NCI-H146 (cell line): ENCODE results near the gene UQCR11.
A peak's percentile ranks its signal among the peaks of the same experiment; 100 is the strongest.

Experiments
- DNase-seq: peaks from one replicate; lab custom pipeline; 2025; lab: John Stamatoyannopoulos, UW

UQCR11 gene

DNA sequence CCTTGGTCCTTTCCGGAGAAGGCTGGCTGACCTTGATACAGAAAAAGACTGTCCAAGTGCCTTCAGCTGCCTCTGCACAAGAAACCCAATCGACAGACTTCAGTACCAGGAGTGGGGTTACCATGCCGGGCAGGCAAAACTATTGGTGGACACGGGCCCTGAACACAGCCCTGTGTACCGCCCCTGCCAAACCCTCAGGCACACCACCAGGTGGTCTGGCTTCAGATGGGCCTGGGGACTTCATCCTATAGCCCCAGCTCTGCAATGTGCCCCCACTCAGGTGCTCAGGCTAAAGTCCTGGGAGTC is 29.6 kb upstream of the UQCR11 start:
- no peak for DNase-seq

DNA sequence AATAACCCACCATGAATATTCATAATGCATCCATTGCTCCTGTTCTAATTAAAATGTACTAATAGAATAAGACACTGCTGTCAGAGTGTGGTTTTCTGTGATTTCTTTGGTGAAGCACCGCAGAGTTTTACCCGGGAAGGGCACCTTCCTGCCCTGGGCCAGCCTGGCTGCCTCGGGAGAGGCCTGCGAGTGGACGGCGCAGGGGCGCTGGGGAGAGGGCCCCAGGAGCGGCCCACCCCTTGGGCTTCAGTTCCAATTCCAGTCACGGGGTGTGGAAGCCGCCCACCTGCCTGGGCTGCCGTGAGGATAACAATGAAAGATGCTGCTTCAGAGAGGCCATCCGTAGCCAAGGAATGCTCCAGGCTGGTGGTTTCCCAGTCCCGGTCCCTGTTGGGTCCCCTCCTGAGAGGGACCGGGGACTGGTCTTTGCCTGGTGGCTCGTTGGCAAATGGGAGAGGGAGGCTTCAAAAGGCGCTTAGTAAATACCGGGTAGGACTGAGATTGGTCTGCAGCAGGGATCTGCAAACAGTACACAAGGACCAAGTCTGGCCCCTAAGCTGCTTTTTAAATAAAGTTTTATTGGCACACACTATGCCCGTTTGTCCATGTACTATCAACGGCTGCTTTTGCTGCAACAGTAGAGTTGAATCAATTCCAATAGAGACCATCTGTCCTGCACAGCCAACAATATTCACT is 29.1 kb upstream of the UQCR11 start:
- DNase-seq = no peak

DNA sequence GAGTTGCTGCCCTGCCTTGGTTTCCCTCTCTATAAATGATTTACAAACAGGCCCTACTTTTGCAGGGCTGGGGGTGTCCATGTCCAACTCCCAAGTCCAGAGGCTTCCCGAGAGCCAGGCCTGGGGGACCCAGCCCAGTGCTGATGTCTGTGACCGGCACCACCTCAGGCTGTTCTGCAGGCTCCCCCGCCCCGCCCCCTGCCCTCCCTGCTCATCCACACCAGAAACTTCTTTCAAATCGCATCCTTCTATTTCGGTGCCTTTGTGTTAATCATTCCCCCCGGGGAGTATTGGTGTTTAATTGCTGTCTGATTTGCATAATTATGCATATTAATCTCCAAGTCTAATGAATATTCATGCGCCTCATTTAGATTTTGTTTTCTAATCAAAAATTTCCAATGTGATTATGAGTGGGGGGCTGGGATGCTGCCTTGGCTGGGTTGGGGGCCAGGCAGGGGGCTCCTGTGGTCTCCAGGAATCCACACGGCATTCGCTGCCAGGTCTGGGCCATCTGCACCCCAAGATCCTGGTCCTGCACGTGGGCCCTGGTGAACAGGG is 28.1 kb upstream of the UQCR11 start:
- no peak for DNase-seq

DNA sequence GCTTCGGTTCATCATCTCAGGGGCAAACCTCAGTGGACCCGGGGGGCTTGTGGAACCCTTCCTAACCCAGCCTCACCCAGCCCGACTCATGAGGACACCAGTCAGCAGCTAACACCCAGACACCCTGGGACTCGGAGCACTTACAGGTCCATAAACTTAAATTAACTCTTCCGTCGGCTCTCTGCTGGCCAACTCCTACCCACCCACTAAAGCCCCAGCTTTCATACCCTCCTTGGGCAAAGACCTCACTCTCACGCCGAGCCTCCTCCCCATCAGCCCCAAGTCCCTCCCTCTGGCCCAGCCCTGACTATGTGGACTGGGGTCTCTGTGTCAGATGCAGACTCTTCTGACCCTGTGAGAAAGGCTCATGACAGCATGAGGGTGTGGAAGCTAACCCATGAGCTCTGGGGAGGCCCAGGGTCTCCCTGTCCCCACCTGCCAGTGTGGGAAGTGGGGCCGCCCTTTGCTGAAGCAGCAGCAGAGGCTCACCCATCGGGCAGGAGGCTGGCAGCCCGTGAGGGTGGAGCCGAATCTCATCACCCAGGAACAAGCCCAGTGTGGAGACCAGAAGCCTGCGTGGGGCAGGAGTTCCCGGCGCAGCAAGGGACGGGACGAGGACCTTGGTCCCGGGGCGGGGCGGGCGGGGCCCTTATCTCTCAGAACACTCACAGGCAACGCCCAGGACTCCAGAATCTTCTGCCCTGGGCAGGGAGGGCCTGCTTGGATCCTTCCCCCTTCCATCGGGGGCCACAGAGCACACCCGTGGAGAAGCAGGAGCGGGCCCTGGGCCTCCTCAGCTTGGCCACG is 27.4 kb upstream of the UQCR11 start:
- no peak for DNase-seq

DNA sequence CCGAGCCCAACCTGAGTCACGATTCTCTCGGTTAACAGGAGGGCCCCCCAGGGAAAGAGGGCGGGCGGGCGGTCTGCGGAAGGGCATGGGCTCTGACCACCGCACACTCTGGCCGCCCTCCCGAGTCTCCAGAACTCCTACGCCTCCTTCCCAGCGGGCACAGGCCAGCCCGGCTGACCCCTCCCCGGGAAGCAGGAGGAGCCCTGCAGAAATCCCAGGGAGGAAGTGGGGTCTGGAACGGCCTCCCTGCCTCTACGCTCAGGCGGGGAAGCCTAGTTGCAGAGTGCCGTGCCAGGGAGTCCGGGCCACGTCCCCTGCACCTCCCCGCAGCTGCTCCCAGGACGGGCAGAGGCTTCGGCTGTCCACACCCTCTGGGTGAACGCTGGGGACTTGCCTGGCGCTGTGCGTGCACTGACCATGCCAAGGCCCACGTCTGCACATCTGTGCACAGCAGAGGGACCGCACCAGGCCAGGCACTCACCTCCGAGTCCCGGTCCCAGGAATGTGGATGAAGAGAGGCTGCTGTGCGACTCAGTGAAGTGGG is 26.4 kb upstream of the UQCR11 start:
- DNase-seq = no peak

DNA sequence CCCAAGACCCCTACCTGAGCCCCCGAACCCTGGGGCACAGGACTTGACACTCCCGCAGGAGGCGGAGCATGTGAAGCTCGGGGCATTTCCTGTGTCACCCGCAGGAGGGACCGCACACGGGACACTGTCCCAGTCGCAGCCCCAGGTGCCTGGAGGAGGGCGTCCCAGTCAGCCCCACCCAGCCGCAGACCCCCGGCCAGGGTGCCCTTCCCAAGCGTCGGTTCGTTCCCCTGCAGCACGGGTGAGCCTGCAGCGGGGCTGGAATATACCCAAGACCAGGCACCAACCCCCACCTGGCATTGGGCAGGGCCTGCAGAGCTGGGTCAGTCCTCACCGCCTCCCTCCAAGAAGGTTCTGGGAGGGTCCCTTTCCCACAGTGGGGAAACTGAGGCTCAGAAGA is 25.5 kb upstream of the UQCR11 start:
- DNase-seq = no peak

DNA sequence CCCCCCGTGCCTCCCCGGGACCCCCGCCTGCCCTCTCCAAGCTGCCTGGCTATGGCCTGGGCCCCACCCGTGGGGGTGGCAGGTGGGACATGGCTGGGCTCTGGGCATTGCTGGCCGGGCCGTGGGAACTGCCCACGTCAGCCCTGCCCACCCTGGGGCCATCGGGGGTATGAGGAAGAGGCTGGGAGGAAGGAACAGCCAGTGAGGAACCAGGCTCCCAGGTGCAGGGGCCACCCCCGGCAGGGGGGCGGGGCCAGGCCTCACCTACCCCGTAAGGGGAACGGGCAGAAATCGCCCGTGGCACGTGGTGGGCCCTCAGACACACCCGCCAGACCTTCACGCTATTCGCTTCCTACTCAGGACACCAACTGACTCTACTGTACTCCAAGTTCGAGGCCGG is 24.8 kb upstream of the UQCR11 start:
- no peak for DNase-seq

DNA sequence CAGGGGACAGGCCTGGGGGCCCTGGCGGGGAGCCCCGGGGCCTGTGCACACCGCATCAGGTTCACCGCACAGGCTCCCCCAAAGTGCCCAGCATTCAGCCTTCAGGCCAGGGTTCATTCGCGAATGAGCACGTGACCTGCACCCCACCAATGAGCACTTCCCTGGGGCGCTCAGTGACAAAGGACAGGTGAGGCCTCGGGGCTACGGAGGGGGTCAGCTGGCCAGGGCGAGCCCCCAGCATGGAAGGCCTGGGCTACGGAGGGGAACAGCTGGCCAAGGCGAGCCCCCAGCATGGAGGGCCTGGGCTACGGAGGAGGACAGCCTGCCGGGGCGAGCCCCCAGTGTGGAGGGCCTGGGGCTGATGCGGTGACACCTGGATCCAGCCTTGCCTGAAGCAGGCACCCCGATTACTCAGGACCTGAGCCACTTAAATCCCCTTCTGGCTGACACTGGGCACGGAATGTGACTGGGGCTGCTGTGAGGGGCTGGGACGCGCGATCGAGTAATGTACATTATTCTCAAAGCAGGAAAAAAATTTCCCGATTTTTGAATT is 24.1 kb upstream of the UQCR11 start:
- no peak for DNase-seq

DNA sequence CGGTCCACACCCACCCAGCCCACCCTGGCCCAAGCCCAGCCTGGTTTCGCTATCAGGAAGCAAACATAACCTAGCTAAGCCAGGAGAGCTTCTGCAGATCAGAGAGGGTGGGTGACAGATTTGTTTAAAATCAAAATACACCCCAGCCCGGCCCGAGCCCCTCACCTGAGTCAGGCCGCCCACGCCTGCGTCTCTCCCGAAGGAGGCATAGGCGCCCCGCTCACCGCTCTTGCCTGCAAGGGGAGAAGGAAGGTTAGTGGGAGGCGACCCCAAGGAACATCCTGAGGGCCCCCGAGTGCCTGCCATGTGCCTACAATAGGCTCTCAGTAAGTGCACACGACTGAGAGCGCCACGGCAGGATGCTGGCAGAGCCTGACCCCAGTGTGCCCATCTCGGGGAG is 21.9 kb upstream of the UQCR11 start:
- DNase-seq = no peak

DNA sequence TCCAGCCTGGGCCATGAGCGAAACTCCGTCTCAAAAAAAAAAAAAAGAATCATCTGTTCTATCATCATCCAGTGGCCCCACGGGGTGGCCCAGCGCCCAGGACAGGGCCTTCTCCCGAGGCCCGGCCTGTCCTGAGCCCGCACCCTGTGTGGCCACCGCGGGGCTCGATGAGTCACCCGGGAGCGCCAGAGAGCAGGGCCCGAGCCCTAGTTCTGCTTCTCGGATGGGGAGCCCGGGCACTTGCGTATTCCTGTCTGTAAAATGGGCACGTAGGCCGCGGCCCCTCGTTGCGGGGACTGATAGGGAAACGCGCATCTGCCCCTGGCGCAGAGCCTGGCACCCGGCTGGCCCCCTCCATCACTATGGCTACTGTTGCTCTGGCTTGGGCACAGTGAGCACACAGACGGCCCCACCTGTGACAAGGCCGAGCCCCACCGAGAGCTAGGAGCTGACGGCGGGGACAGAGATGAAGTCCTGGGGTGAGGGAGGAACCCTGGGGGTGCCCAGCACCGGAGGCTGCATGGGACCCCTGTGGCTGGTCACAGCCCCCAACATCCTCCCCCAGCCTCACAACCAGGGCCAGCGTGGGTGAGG is 21.3 kb upstream of the UQCR11 start:
- no peak for DNase-seq

DNA sequence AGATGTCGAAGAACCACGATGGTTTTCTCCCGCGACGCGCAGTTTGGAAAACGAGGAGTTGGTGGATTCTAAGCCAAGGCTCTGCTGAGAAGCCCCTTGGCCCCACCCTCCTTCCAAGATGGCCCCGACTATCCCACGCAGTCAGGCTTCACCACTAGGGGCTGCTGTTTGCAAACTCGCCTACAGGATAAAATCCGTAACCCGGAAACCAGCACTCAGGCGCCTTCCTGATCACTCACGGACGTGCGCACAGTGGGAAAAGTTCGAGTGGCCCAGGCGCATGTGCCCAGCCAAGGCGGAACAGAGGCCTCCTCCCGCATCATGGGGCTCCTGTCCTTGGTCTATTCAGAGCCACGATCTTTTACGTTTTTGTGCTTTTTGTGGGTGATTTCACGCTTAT is 19.2 kb upstream of the UQCR11 start:
- peak; percentile 13 for DNase-seq

DNA sequence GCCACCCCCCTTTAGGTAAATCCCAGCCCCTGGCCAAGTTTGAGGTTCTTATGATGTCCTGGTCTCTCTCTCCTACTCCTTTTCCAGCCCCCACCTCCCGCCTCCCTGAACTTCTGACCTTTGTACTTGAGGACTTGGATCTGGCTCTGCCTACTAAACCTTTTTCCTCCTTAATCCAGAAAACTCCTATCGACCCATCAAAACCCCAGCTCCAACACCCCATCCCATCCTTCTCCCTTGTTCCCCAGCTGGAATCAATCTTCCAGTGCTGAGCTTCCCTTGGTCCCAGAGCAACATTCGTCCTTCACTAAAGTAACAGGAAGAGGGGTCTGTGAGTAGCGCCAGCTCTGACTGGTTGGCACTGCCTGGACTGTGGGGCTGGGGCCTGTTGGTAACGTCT is 17.3 kb upstream of the UQCR11 start:
- DNase-seq = no peak

DNA sequence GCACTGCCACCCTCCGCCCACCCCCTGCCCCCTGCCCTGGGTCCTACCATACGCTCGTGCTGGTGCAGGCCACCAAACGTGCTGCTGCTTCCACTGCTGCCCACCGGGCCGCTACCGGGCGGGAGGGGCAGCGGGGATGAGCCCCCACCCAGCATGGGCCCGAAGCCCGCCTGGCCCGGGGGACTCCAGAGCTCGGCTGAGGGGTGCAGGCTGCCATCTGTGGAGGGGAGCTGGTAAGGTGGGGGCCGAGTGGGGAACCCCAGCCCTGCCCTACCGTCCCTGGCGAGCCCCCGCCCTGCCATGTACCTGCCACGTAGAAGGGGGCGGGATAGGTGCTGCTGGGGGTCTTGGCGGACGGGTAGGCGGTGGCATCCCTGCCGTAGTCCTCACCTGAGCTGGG is 16.7 kb upstream of the UQCR11 start:
- no peak for DNase-seq

DNA sequence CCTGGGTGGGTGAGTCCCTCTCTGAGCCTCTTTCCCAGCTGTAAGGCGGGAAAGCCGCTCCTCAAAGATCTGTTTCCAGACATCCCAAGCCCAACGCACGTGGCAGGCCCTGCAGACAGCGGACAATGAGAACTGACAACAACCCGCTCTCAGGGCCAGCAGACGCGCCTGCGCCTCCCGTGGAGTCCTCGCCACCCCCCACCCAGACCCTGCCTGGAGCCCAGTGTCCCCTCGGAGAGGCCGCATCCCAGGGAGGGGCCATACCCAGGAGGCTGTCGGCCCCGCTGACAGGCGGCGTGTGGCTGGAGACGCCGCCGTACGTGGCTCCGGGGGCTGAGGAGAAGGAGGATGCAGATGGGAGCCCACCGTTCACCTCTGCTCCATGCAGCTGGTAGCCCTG is 16.3 kb upstream of the UQCR11 start:
- DNase-seq = no peak

DNA sequence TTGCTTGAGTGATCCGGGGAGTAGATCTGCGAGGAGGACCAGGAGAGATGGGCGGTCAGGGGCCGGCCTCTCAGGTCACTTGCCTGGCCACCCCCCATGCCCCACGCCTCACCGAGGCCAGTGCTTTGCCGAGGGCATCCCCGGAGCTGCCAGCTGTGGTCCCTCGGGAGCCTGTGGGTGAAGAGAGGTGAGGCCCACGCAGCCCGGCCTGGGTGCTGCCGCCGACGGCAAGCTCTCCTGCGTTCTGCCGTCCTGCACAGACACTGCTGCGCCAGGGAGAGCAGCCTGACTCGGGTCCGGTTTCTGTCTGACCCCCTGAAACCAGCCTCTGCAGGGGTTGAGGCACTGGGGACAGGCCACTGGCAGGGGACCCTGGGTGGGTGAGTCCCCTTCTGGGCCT is 15.8 kb upstream of the UQCR11 start:
- no peak for DNase-seq

DNA sequence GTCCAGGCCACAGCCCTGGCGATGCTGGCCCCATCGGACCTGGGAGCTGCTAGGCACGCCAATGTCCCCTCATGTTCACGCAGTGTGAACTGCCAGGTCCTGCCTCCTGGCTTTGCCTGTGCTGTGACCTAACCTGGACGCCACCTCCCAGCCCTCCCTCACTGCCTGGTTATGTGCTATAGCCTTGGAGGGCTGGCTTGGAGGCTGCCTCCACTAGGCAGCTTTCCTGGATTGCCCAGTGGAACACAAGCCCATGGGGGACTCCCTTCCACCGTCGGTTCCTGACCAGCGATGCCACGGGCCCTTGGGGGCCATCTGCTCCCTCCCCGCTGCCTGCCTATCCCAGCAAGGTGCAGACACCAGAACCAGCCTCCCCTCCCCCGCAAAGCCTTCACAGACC is 15.2 kb upstream of the UQCR11 start:
- no peak for DNase-seq

DNA sequence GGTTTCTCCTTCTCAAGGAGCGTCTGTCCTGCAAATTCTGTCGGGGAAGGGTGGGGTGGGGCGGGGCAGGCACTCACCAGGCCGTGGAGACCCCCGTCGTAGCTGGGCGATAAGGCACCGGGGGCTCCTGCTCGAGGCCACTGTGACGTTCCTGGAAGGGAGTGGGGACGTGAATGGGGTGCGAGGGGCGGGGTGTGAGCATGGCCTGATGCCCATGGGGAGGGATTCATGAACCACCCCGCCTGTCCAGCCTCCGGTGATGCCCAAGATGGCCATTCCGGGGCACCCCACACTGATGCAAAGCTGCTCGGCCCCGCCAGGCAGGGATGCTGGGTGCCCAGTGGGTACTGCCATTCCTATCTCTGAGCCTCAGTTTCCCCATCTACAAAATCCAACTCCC is 14.4 kb upstream of the UQCR11 start:
- DNase-seq = no peak

DNA sequence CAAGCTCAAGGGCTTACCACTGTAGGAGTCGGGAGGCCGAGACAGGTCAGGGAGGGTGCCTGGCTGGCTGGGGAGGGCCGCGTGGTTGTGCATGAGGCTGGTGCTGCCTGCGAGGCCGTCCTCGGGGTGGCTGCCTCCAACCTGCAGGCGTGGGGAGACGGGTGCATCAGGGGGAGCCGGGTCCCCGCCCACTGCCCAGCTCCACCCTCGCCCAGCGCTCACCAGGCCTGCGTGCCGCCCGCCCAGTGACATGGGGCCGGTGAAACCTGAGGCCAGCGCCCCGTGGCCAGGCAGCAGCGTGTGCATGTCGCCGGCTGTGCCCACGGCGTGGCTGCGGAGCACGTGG is 13.8 kb upstream of the UQCR11 start:
- DNase-seq = no peak

DNA sequence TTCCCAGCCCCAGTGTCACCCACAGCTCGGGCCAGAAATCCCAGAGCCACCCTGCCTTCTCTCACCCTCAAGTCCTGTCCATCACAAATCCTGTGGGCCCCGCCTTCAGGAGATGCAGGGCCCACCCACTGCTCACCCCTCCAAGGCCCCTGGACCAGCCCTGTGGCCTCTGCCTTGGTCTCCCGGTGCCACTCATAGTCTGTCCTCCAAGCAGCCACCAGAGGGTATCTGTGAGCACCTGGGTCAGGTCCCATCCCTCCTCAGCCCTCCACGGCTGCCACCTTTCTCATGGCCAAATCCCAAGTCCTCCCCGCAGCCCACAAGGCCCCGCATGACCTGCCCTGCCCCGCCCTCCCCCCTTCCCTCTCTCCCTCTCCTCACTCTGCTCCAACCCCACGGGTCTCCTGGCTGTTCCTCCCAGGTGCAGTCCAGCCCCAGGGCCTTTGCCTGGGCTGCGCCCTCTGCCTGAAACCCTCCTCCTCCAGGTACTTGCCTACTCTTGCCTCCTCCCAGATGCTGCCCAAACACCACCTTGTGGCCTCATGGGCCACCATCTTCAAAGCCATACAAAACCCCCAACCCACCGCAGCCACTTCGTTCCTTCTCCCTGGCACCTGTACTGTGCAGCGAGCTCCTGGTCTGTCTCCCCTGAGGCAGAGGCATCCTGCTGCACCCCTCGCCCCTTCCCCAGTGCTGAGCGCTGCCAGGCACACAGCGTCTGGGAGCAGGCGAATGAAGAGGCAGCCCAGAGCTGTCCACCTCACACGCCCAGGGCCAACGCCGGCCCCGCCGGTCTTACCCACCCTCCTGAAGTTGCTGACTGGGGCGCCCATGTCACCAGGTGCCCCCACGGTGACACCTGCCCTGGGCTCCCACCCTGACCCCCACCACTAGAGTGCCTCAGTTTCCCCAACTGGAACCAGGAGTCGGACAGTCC is 13.2 kb upstream of the UQCR11 start:
- DNase-seq = no peak

DNA sequence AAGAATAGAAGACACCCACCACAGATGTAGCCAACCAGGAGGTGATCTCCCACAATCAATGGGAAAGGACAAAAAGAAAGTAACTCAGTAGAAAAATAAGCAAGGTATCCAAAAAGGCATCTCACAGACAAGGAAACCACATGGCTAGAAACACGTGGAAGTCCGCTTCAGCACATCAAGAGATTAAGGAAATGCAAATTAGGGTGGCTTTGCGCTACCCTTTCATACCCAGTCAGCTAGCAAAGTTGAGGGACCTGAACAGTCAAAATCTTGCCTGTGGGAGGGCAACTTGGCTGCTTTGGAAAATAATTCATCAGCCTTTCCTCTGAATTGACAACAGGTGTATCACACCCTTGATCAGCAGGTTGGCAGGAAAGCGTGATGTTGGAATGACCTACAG is 11.6 kb upstream of the UQCR11 start:
- no peak for DNase-seq

DNA sequence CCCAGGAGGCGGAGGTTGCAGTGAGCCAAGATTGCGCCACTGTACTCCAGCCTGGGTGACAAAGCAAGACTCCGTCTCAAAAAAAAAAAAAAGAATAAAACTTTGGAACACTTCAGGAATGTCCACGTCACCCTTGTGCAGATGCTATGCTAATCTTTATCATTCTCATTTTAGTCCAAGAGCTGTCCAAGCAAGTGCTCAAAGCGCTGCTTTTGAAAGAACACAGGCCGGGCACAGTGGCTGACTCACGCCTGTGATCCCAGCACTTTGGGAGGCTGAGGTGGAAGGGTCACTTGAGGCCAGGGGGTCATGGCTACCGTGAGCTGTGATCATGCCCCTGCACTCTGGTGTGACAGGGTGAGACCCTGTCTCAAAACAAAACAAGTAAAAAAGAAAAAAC is 11.1 kb upstream of the UQCR11 start:
- no peak for DNase-seq
